ENCODE results near the gene DRC7.

DRC7 gene

DNA sequence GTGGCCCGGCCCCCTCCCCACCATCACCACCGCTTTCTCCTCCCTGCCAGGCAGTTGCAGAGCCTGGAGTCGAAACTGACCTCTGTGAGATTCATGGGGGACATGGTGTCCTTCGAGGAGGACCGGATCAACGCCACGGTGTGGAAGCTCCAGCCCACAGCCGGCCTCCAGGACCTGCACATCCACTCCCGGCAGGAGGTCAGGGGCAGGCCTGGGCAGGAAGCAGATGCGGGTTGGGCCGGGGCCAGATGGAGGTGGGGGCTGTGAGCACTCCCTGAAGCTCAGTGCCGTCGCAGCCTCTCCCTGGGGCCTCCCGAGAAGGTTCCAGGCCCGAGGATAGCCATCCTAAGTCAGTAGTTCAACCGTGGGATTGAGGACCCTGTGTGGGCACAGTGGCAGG is 40.7 kb upstream of the DRC7 start:
- no peak overlapping the region for H3K4me3 ChIP-seq (ENCODE audit: low read length)
- no peak for TF ChIP-seq CTCF (conservative IDR thresholded peaks at IDR 0.05; ENCODE audit: low read length)
- no peak for DNase-seq (ENCODE audit: low read depth)

DNA sequence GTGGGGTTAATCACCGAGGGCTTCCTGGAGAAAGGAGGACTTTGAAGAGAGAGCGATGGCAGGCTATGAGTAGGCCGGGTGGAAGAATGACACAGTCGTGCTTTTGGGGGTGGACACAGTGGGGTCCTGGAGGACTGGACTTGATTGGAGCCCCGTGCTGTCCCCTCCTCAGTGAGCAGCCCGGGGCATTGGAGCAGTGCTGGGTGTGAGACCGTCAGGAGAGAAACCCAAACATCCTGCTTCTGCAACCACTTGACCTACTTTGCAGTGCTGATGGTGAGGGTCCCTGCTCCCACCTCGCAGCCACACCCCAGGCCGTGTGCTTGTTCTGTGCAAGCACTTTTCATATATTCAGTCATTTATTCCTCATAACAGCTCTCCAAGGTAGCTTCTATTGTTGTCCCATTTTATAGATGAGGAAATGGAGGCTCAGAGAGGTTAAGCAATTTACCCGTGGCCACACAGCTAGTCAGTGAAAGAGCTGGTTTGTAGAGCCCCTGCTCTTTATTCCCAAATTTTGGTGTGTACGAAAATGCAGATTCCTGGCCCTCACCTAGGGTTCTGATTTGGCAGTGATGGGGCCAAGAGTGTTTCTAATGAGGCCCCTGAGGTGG is 38.2 kb upstream of the DRC7 start:
- TF ChIP-seq CTCF (conservative IDR thresholded peaks at IDR 0.05; ENCODE audit: low read length), result no peak
- no peak for DNase-seq (ENCODE audit: low read depth)
- no peak overlapping the region for H3K4me3 ChIP-seq (ENCODE audit: low read length)

DNA sequence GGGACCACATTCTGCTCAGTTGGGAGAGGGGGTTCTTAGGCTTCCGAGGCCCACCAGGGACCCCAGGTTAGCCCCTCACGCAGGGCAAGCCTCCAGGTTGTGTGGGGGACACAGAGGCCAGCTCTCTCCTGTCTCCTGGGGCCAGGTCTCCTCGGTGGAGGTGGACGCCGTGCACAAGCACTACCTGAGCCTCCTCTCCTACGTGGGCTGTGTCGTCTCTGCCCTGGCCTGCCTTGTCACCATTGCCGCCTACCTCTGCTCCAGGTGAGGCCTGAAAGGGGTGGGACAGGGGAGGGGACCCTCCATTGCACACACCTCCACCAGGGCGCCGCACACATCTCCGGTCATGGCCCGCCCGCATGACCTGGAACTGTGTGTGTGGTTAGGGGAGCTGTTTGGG is 37.4 kb upstream of the DRC7 start:
- no peak for DNase-seq (ENCODE audit: low read depth)
- H3K4me3 ChIP-seq (ENCODE audit: low read length), result no peak overlapping the region
- TF ChIP-seq CTCF (conservative IDR thresholded peaks at IDR 0.05; ENCODE audit: low read length), result no peak

GRCh38 chr16:57658130-57658877 is 36.3 kb upstream of the DRC7 start:
- H3K4me3 ChIP-seq (ENCODE audit: low read length), result no peak overlapping the region
- TF ChIP-seq CTCF (conservative IDR thresholded peaks at IDR 0.05; ENCODE audit: low read length), result no peak
- no peak for DNase-seq (ENCODE audit: low read depth)

GRCh38 chr16:57658878-57659674 is 35.5 kb upstream of the DRC7 start:
- DNase-seq (ENCODE audit: low read depth), result no peak
- H3K4me3 ChIP-seq (ENCODE audit: low read length), result no peak overlapping the region
- TF ChIP-seq CTCF (conservative IDR thresholded peaks at IDR 0.05; ENCODE audit: low read length), result no peak

- H3K4me3 ChIP-seq (ENCODE audit: low read length), result no peak overlapping the region
- no peak for TF ChIP-seq CTCF (conservative IDR thresholded peaks at IDR 0.05; ENCODE audit: low read length)
- DNase-seq (ENCODE audit: low read depth), result no peak
Observed at GRCh38 chr16:57660715-57661463, 33.7 kb upstream of the DRC7 start.
